NOMO-1 treated with DMSO at 0.1 percent for 48 hours (cell line): Measurements from ENCODE around the gene WDR93.
"Not testable (repeated sequence)": the region's sequence is repeated elsewhere in the genome, so short reads cannot be mapped to it uniquely, and the experiment has no call there.

Experiments used
- DNase-seq: peaks from one replicate; lab custom pipeline; 2025; ENCODE audit not compliant: unreplicated experiment; lab: John Stamatoyannopoulos, UW

The WDR93 gene

DNA sequence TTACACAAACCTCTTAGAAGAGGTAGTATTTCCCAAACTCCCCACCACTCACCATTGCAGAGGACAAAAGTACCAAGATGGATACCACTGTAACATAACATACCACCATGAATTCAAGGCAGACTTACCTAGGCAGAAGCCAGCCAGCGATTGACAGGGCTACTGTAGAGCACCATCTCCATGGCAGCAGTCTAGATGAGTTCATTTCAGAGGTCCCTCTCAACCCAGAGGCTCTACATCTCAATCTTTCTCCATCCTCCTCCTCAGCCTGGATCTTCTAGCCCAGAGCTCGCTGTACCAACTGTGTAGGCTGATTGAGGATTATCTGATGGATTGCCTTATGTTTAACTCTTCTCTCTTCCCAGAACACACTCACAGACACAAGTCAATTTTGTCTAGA, 9.5 kb upstream of the WDR93 start:
- no peak for DNase-seq

- no peak for DNase-seq
These were observed 4.6 kb upstream of the WDR93 start for GRCh38 chr15:89685995-89686394.

- no peak for DNase-seq
These were observed 4.1 kb upstream of the WDR93 start for GRCh38 chr15:89686522-89686921.

DNA sequence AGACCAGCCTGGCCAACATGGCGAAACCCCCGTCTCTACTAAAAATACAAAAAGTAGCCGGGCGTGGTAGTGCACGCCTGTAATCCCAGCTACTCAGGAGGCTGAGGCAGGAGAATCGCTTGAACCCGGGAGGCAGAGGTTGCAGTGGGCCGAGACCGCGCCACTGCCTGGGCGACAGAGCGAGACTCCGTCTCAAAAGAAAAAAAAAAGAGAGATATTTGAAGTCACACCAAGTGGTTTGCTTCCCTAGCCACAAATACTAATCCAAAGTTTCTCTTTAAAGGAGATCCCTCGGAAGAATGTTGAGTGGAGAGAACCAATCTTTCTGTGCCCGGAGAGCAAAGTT, 708 bp upstream of the WDR93 start:
- not testable (repeated sequence) for DNase-seq

DNA sequence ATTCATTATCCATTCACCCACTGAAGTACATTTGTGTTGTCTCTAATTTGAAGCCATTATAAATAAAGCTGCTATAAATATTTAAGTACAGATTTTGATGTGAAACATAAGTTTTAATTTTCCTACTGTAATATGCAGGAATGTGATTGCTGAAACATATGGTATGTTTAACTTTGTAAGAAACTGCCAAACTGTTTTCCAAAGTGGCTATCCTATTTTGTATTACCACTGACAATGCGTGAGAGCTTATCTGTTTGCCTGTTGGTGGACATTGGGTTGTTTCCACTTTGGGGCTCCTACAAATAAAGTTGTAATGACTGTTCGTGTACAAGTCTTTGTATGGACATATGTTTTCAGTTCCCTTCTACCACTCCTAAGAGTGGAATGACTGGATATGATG, 2.5 kb downstream of the WDR93 start:
- DNase-seq: no peak

DNA sequence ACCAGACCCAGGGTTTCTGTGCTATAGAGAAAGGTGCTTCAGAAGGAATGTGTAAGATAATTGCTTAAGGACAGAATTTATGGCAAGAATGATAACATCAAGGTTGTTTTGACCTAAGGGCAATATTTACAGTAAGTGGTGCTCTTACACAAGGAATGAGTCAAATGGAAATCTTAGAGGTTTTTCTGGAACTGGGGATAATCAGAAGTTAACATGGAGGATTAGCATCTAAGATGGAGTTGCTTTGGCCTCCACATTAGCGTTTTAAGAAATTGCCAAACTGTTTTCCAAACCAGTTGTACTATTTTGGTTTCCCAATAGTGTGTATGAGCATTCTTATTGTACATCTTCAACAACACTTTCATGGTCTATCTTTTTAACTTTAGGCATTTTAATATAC, 3.1 kb downstream of the WDR93 start:
- DNase-seq: no peak

DNA sequence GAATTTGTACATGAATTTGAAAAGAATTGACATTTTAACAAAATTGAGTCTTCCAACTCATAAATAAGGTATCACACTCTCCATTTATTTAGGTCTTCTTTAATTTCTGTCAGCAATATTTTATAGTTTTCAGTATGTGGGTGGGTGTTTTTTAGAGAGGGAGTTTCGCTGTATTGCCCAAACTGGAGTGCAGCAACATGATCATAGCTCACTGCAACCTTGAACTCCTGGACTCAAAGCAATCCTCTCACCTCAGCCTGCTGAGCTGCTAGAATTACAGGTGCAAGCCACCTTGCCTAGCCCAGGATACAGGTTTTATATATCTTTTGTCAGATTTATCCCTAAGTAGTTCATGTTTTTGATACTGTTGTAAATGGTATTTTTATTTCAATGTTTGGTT, 4.6 kb downstream of the WDR93 start:
- no peak for DNase-seq

GRCh38 chr15:89704411-89704810, 13.8 kb downstream of the WDR93 start:
- DNase-seq: no peak

GRCh38 chr15:89707577-89707976, 17.0 kb downstream of the WDR93 start:
- DNase-seq: no peak

GRCh38 chr15:89714775-89715174, 24.2 kb downstream of the WDR93 start:
- DNase-seq: peak; percentile 9

DNA sequence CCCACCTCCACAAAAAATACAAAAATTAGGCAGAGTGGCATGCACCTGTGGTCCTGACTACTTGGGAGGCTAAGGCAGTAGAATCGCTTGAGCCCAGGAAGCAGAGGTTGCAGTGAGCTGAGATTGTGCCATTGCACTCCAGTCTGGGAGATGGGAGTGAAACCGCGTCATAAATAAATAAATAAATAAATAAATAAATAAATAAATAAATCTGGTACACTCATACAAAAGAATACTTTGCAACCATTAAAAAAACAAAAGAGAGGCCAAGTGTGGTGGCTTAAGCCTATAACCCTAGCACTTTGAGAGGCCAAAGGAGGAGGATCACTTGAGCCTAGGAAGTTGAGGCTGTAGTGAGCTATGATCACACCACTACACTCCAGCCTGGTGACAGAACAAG, 32.4 kb downstream of the WDR93 start:
- DNase-seq: no peak

- DNase-seq: no peak
These were observed 34.0 kb downstream of the WDR93 start for GRCh38 chr15:89724621-89725020.

DNA sequence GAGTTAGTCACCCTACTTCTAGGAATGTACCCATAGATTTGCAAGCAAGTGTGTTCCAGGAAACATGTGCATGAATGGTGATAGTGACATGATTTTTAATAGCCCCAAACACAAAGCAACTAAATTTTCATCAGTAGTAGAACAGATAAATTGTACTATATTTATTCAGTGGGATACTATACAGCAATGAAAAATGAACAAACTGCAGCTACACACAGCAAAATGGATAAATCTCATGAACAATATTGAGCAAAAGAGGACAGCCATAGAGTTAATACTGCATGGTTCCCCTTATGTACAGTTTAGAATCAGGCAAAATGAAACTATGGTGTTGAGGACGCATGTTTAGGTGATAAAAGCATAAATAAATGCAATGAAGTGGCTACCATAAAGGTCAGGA, 34.5 kb downstream of the WDR93 start:
- DNase-seq: no peak

DNA sequence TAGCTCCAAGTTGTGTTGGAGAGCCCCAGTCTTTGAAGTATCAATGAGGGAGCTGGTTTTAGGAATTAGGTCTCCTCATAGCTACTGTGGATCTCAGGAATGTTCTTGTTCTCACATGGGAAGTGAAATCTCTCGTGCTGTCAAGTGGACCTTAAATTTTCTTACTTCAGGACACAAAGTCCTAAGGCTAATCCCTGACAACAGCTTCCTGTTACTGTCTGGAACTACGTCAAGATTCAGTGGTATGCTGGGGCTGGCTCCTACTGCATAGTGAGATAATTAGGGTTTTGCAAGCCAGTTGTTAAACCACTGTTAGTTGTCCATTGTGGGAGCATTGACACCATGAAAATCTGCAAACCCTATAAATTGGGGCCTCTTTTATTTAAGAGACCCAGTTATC, 37.6 kb downstream of the WDR93 start:
- DNase-seq: no peak

DNA sequence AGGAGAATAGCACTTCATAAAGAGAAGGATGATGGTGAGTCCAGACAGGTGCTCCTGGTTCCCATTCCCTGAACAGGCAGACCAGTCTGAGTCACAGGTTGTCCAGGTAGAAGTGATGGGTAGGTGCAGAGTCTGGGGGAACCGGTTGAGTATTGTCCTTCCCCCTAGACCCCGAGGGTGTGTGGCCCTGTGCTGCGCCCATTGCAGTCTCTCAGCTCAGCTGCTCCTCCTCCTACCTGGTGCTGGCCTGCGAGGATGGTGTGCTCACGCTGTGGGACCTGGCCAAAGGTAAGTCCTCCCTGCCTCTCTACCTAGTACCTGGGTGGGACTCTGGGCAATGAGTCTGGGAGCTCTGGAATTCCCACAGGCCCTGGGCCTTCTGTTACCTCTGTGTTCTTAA, 40.7 kb downstream of the WDR93 start:
- no peak for DNase-seq

DNA sequence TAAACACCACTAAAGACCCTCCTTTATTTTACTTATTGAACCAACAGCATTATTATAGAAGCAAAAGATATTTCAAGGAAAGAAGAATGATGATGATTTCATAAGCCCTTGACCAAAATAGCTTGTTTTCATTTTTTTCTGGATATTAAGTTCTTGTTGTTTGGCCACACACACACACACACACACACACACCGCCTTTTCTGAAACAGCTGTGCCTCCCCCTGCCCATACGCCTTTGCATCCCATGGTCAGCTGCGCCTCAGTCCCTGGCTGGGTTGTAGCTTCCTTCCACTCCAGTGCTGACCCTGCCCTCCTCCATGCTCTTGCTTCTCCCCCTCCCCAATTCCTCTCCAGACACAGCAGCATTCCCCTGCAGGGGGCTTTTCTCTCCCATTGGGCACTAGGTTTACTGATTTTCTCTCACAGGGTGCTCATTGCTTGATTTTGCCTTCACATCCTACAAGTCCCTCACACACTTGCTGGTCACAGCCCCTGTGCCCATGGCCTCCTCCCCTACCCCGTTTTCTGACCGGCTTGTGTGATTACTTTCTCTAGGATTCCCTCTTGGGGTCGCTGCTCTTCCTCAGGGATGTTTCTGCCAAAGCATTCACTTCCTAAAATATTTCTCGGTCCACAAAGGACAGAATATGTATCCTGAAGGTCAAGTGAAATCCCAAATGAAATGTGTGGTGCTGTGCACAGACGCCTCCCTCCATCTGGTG, 42.0 kb downstream of the WDR93 start:
- no peak for DNase-seq

DNA sequence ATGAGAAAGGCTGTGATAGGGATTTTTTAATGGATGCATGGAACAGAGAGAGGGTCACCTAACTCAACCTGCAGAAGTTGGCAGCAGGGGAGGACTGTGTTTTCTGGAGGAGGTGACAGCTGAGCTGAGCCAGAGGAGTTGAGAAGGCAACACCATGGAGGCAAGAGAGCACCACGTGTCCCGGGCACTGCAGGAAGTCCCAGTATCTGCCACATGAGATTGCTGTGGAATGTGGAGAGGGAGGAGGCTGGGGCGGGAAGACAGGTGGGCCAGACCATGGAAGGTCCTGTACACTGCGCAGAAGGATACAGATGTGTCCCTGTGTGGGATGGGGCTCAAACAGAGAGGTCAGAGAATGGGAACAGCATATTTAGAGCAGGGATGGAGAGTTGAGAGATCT, 45.2 kb downstream of the WDR93 start:
- DNase-seq: no peak

DNA sequence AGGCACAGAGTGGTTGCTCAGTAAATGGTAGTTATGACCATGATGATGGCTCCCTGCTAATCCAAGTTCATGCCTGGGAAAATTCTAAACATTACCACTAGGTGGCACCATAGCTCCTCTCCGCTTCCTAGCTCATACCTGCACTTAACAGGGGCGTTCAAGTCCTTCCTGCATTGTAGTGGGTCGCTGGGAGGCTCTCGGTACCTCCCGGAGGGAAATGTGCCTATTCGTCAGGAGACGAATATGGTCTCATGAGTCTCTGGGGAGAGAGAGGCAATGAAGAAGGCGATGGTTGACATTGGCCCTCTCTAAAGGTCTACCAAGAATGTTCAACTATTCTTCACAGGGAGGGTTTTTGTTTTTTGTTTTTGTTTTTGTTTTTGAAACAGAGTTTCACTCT, 49.5 kb downstream of the WDR93 start:
- DNase-seq: peak; percentile 70

- DNase-seq: no peak
These were observed 52.4 kb downstream of the WDR93 start for GRCh38 chr15:89743011-89743410.

GRCh38 chr15:89743594-89743993, 53.0 kb downstream of the WDR93 start:
- no peak for DNase-seq

GRCh38 chr15:89745131-89745530, 54.5 kb downstream of the WDR93 start:
- DNase-seq: no peak

DNA sequence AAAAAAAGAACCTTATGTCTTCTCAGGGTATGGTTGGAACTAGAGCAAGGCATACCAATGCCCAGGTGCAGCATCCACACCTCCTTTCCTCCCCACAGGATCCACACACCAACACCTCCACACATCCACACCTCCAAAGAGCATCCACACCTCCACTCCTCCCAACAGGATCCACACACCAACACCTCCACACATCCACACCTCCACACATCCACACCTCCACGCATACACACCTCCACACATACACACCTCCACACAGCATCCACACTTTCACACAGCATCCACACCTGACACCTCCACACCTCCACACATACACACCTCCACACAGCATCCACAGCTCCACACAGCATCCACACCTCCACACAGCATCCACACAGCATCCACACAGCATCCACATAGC, 55.2 kb downstream of the WDR93 start:
- DNase-seq: no peak

GRCh38 chr15:89746386-89746780, 55.8 kb downstream of the WDR93 start:
- DNase-seq: no peak
